Suprapubic skin (tissue), 4 donors: Measurements from ENCODE around the gene AKT2. TPM values are rescaled to one million over a fixed set of nuclear protein-coding genes. Genes with fewer than 3 reads are reported as not detected.

Experiments
- DNase-seq, 2 donors: peaks; one replicate each; pipeline ENCODE4 v3.0.0-alpha.2; 2019; ENCODE audit warnings: low spot score in 2 of 2
- H3K27ac ChIP-seq: fragments of 200-600 bp; sonication (generic); one replicate; pipeline ENCODE4 v1.5.1; 2019
- H3K27me3 ChIP-seq: fragments of 200-600 bp; sonication (generic); one replicate; pipeline ENCODE4 v1.5.1; 2019
- H3K36me3 ChIP-seq: fragments of 200-600 bp; sonication (generic); one replicate; pipeline ENCODE4 v1.5.1; 2019
- H3K4me1 ChIP-seq: fragments of 200-600 bp; sonication (generic); one replicate; pipeline ENCODE4 v1.5.1; 2019
- H3K4me3 ChIP-seq: fragments of 200-600 bp; sonication (generic); one replicate; pipeline ENCODE4 v1.5.1; 2019; ENCODE audit warnings: mild to moderate bottlenecking
- H3K9me3 ChIP-seq: fragments of 200-600 bp; sonication (generic); one replicate; pipeline ENCODE4 v1.5.1; 2019
- CTCF ChIP-seq, 2 donors: fragments of 200-600 bp in 1 of 2; fragments of 450-650 bp in 1 of 2; sonication (generic) in 1 of 2; IDR thresholded peaks; one replicate each; pipeline ENCODE4 v1.5.1; 2016 to 2019; ENCODE audit warnings: antibody characterized with exemption in 2 of 2, mild to moderate bottlenecking in 1 of 2, moderate library complexity in 1 of 2
- EP300 ChIP-seq: sonication (generic); formaldehyde crosslinking; IDR thresholded peaks from one replicate; pipeline ENCODE4 v1.6.1; 2017; ENCODE audit warnings: antibody characterized with exemption
- POLR2A ChIP-seq, 2 donors: fragments of 450-650 bp; IDR thresholded peaks; one replicate each; pipeline ENCODE4 v1.6.1; 2017; ENCODE audit warnings: antibody characterized with exemption in 2 of 2, mild to moderate bottlenecking in 2 of 2, moderate library complexity in 2 of 2
- POLR2AphosphoS5 ChIP-seq, 3 donors: sonication (generic); formaldehyde crosslinking; IDR thresholded peaks; one replicate each; pipeline ENCODE4 v1.6.1; 2017; ENCODE audit warnings: antibody characterized with exemption in 3 of 3
- WGBS: methylation state at CpG from one replicate; pipeline ENCODE4 v1.1.5; 2018; 5-methylcytosine and 5-hydroxymethylcytosine counted together
- total RNA-seq, 4 donors: library from RNA; depleted of rRNA; stranded (reverse); fragments of >200 nt; gene quantifications; one replicate each; pipeline ENCODE4 v1.1.0, GENCODE V29; 2016

Gene AKT2
- total RNA-seq, 4 donors from 2014 or later = 76.4 to 146 (median 92.3) TPM

DNA sequence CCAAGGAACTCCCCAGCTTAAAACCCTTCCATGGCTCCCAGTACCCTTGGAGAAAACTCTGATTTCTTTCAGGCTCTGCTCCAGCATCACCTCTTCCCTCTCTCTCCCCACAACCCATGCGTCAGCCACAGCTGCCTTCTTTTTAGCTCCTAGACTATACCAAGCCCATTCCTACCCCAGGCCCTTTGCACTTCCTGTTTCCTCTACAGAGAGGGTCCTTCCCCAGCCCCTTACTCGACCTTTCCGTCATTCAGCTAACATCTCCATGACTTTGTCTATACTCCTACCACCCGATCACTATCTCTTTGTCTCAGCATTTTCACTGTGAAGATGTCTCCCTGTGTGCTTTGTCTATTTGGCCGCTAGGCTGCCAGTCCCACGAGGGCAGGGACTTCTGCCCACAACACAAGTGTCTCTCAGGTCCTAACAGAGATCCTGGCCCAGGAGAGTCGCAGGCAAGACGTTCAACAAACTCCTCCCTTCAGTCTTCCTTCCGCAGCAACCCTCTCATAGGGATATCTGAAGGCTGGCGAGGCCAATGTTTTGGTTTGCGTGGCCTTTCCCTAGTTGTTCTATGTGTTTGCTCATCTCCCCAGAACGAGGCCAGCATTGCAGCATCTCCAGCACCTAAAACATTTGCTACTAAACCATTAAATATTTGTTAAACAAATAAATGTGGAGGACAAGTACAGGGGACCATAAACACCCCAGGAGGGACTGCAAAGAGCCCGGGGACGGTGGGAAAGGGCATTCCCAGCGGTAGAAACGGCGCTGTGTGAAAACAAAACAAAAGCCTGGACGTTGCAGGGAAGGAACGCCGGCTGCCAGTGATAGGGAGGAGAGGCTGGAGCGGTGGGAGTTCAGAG, 59.5 kb downstream of the AKT2 start:
- Histone ChIP-seq H3K27ac (no peak overlapping the region), H3K36me3 (no peaks in the 10 kb centered on the region), H3K27me3 (peaks cover 34% of the 10 kb centered on the region), H3K4me3 (peak overlapping the region; percentile 37), H3K4me1 (peaks cover 22% of the 10 kb centered on the region), H3K9me3 (no peaks in the 10 kb centered on the region)
- 26% methylated on average over 21 of the region's 21 CpGs for WGBS
- TF ChIP-seq POLR2AphosphoS5 (IDR thresholded peaks at IDR 0.05) = no peak
- TF ChIP-seq POLR2A (IDR thresholded peaks at IDR 0.05) = no peak
- no peak for TF ChIP-seq CTCF (IDR thresholded peaks at IDR 0.05)
- TF ChIP-seq EP300 = no peak
- DNase-seq = no peak

- peaks cover 25% of the 10 kb centered on the region for H3K4me1 ChIP-seq
- TF ChIP-seq EP300 = no peak
- no peak for TF ChIP-seq CTCF (IDR thresholded peaks at IDR 0.05)
- no peak for TF ChIP-seq POLR2AphosphoS5 (IDR thresholded peaks at IDR 0.05)
- no peak for TF ChIP-seq POLR2A (IDR thresholded peaks at IDR 0.05)
- peaks cover 35% of the 10 kb centered on the region for H3K27me3 ChIP-seq
- WGBS = 52% methylated on average over 17 of the region's 32 CpGs
- no peaks in the 10 kb centered on the region for H3K36me3 ChIP-seq
- H3K9me3 ChIP-seq = no peaks in the 10 kb centered on the region
- H3K27ac ChIP-seq = no peak overlapping the region
- DNase-seq = no peak
- no peak overlapping the region for H3K4me3 ChIP-seq
These were observed 60.6 kb downstream of the AKT2 start for GRCh38 chr19:40224342-40225150.

DNA sequence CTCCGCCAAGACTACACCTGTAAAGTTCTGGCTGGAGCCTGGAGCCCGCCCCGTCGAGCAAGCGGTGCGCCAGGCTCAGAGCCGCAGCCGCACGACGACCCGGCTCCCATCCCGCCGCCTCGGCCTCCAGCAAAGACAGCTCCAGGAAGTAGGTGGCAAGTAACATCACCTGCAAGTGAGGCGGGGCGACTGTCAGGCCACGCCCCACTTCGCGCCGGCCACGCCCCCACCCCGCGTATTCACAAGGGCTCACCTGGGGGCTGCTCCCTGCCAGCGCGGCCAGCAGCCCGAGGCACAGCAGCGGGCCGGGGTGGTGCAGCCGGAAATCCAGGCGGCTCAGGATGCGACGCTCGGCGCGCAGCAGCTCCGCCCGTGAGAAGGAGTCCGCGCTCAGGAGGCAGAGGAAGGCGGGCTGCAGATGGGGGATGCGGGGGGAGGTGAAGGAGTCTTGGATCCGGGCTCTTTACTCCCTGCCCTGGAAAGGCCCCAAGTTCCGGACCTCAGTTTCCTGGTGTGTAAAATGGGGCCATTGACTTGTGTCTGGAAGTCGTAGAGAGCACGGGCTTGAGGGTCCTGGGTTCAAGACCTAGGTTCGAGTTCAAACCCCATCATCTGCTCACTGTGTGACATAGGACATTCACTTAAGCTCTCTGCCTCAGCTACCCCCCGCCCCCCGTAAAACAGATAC, 61.9 kb downstream of the AKT2 start:
- no peak for TF ChIP-seq POLR2A (IDR thresholded peaks at IDR 0.05)
- TF ChIP-seq EP300 = no peak
- no peak for TF ChIP-seq CTCF (IDR thresholded peaks at IDR 0.05)
- TF ChIP-seq POLR2AphosphoS5 (IDR thresholded peaks at IDR 0.05) = no peak
- no peak for DNase-seq
- no peaks in the 10 kb centered on the region for H3K36me3 ChIP-seq
- no peak overlapping the region for H3K27ac ChIP-seq
- WGBS = 24% methylated on average over 21 of the region's 48 CpGs
- H3K4me1 ChIP-seq = peaks cover 27% of the 10 kb centered on the region
- H3K27me3 ChIP-seq = peaks cover 46% of the 10 kb centered on the region
- H3K4me3 ChIP-seq = no peak overlapping the region
- H3K9me3 ChIP-seq = no peaks in the 10 kb centered on the region

GRCh38 chr19:40221858-40222619, 63.1 kb downstream of the AKT2 start:
- no peaks in the 10 kb centered on the region for H3K36me3 ChIP-seq
- 46% methylated on average over 41 of the region's 41 CpGs for WGBS
- peaks cover 38% of the 10 kb centered on the region for H3K4me1 ChIP-seq
- H3K9me3 ChIP-seq = no peaks in the 10 kb centered on the region
- TF ChIP-seq EP300 (no peak), CTCF (IDR thresholded peaks at IDR 0.05) (peak; percentile 85 to 95)
- peaks cover 54% of the 10 kb centered on the region for H3K27me3 ChIP-seq
- no peak overlapping the region for H3K4me3 ChIP-seq
- peak; percentile 90 to 92 for DNase-seq
- no peak overlapping the region for H3K27ac ChIP-seq
